WTC11 (cell line): Measurements from ENCODE around the gene CWH43.

ENCODE experiments used
- FOXJ3 ChIP-seq: sonication (generic); formaldehyde crosslinking; IDR thresholded peaks from 2 replicates; pipeline ENCODE4 v1.9.0; 2021; ENCODE audit warnings: missing genetic modification reagents, mild to moderate bottlenecking, borderline replicate concordance
- JUN ChIP-seq: sonication (generic); formaldehyde crosslinking; IDR thresholded peaks from 2 replicates; pipeline ENCODE4 v1.8.0; 2023; ENCODE audit warnings: mild to moderate bottlenecking, missing genetic modification reagents
- NR1H2 ChIP-seq: sonication (generic); formaldehyde crosslinking; IDR thresholded peaks from 2 replicates; pipeline ENCODE4 v1.9.0; 2021; ENCODE audit warnings: mild to moderate bottlenecking, moderate library complexity, missing genetic modification reagents
- TCF7 ChIP-seq: sonication (generic); formaldehyde crosslinking; IDR thresholded peaks from 2 replicates; pipeline ENCODE4 v1.8.0; 2022; ENCODE audit warnings: mild to moderate bottlenecking, low read depth, missing genetic modification reagents, moderate library complexity
- TF ChIP-seq, protein P1 (sequence below): fragments of 200-600 bp; IDR thresholded peaks from 2 replicates; pipeline ENCODE4 v1.8.0; 2022; ENCODE audit warnings: antibody characterized with exemption
- TF ChIP-seq, protein P2 (sequence below): sonication (generic); formaldehyde crosslinking; IDR thresholded peaks from 2 replicates; pipeline ENCODE4 v1.8.1; 2022; ENCODE audit warnings: low read depth, missing genetic modification reagents, borderline replicate concordance

DNA sequence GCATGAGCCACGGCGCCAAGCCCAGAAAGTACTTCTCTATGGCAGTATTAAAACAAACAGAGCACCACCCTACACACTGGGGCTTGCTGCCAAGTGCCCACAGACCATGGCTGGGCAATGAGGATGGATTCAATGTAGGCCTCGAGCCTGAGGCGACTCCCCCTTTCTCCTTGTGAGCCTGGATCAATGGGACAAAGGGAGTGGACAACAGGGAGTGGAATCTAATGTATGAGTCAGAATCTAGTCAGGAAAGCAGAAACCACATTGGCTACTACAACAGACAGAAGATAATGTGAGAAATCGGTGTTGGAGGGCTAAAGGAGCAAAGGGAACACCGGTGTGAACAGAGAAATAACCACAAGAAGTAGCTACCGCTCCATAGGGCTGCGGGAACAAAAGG lies 41.8 kb upstream of the CWH43 start:
- TF ChIP-seq, protein P1, sequence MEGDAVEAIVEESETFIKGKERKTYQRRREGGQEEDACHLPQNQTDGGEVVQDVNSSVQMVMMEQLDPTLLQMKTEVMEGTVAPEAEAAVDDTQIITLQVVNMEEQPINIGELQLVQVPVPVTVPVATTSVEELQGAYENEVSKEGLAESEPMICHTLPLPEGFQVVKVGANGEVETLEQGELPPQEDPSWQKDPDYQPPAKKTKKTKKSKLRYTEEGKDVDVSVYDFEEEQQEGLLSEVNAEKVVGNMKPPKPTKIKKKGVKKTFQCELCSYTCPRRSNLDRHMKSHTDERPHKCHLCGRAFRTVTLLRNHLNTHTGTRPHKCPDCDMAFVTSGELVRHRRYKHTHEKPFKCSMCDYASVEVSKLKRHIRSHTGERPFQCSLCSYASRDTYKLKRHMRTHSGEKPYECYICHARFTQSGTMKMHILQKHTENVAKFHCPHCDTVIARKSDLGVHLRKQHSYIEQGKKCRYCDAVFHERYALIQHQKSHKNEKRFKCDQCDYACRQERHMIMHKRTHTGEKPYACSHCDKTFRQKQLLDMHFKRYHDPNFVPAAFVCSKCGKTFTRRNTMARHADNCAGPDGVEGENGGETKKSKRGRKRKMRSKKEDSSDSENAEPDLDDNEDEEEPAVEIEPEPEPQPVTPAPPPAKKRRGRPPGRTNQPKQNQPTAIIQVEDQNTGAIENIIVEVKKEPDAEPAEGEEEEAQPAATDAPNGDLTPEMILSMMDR, result no peak
- TF ChIP-seq NR1H2 (CRISPR knock-in tag) (no peak), FOXJ3 (CRISPR knock-in tag) (no peak), JUN (CRISPR knock-in tag) (no peak), TCF7 (no peak)
- TF ChIP-seq, protein P2, sequence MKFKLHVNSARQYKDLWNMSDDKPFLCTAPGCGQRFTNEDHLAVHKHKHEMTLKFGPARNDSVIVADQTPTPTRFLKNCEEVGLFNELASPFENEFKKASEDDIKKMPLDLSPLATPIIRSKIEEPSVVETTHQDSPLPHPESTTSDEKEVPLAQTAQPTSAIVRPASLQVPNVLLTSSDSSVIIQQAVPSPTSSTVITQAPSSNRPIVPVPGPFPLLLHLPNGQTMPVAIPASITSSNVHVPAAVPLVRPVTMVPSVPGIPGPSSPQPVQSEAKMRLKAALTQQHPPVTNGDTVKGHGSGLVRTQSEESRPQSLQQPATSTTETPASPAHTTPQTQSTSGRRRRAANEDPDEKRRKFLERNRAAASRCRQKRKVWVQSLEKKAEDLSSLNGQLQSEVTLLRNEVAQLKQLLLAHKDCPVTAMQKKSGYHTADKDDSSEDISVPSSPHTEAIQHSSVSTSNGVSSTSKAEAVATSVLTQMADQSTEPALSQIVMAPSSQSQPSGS (CRISPR knock-in tag), result no peak
